ENCODE measurements around the gene SLC37A2. TPM values are rescaled to one million over a fixed set of nuclear protein-coding genes. Genes with fewer than 3 reads are reported as not detected.

SLC37A2 gene
- total RNA-seq, 4 donors from 2014 or later: 0.88 to 6.6 (median 2.6) TPM

DNA sequence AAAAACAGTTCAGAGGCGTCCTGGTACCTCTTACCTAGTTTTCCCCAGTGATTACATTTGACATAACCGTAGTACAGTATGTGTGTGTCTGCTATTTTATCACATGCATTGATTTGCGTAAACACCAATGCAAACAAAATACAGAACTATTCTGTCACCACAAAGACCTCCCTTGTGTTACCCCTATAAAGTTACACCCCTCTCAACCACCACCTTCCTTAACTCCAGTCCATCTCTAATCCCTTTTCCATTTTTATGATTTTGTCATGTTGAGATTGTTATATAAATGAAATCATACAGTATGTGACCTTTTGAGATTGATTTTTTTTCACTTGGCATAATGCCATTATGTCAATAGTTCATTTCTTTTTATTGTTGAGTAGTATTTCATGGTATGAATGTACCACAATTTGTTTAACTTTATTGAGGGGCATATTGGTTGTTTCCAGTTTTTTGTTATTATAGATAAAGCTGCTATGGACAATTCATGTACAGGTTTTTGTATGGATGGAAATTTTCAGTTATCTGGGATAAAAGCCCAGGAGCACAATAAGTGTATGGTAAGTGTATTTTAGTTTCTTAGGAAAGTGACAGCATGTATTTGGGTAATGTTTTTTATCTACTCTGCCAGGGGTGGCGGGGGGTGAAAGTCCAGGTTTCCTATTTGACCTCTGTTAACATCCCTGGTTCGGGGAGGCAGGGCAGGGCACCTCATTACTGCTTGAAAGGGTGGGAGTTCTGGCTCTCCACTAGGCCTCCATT lies 6.0 kb upstream of the SLC37A2 start:
- Histone ChIP-seq H3K4me3 (no peak overlapping the region), H3K27ac (no peak overlapping the region), H3K9me3 (no peaks in the 10 kb centered on the region), H3K4me1 (no peaks in the 10 kb centered on the region), H3K36me3 (no peaks in the 10 kb centered on the region), H3K27me3 (no peaks in the 10 kb centered on the region)
- TF ChIP-seq, protein P1, sequence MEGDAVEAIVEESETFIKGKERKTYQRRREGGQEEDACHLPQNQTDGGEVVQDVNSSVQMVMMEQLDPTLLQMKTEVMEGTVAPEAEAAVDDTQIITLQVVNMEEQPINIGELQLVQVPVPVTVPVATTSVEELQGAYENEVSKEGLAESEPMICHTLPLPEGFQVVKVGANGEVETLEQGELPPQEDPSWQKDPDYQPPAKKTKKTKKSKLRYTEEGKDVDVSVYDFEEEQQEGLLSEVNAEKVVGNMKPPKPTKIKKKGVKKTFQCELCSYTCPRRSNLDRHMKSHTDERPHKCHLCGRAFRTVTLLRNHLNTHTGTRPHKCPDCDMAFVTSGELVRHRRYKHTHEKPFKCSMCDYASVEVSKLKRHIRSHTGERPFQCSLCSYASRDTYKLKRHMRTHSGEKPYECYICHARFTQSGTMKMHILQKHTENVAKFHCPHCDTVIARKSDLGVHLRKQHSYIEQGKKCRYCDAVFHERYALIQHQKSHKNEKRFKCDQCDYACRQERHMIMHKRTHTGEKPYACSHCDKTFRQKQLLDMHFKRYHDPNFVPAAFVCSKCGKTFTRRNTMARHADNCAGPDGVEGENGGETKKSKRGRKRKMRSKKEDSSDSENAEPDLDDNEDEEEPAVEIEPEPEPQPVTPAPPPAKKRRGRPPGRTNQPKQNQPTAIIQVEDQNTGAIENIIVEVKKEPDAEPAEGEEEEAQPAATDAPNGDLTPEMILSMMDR (IDR thresholded peaks at IDR 0.05): no peak
- TF ChIP-seq POLR2A (IDR thresholded peaks at IDR 0.05): no peak
- DNase-seq: no peak

DNA sequence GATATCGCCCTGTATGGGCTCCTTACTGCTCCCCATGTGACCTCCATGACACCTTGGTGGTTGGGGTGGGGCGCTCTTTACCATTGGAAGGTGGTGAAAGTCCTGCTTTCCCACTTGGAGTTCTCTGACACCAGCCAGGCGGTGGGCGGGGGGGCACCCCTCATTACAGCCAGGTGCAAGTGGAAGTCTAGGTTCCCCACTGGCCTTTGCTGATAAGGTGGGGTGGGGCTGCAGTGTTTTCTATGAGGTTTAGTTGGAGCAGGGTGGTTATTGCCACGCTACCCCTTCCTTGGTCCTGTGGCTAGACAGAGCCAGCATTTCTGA lies 5.5 kb upstream of the SLC37A2 start:
- TF ChIP-seq, protein P1 (IDR thresholded peaks at IDR 0.05): no peak
- TF ChIP-seq POLR2A (IDR thresholded peaks at IDR 0.05): no peak
- Histone ChIP-seq H3K27me3 (no peaks in the 10 kb centered on the region), H3K36me3 (no peaks in the 10 kb centered on the region), H3K27ac (no peak overlapping the region), H3K4me1 (no peaks in the 10 kb centered on the region), H3K4me3 (no peak overlapping the region), H3K9me3 (no peaks in the 10 kb centered on the region)
- DNase-seq: no peak

DNA sequence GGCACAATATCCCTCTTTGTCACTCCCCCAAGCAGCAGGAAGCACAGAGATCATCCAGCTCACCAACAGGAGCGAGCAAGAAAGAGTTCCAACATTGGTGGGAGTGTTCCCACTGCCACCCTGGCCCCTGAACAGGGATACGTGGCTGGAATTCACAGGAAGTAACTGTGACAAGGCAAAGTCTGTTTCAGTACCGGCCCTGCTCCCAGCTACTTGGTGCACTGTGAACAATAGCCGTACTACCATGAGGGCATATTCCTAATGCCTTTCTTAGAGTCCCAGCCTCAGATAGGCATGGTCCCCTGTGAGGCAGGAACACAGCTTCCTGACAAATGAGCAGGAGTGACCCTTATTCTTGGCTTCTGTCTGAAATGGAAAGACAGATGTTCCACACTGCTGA lies 1.8 kb upstream of the SLC37A2 start:
- Histone ChIP-seq H3K4me1 (peaks cover 0 to 8% (median 5%) of the 10 kb centered on the region in 4 donors), H3K9me3 (no peaks in the 10 kb centered on the region), H3K36me3 (no peaks in the 10 kb centered on the region), H3K4me3 (no peak overlapping the region), H3K27ac (no peak overlapping the region), H3K27me3 (no peaks in the 10 kb centered on the region)
- TF ChIP-seq POLR2A (IDR thresholded peaks at IDR 0.05): no peak
- TF ChIP-seq, protein P1 (IDR thresholded peaks at IDR 0.05): no peak
- no peak for DNase-seq

- H3K4me3 ChIP-seq: peak overlapping the region; percentile 60 to 71 (median 67)
- no peak for DNase-seq
- TF ChIP-seq, protein P1 (IDR thresholded peaks at IDR 0.05): no peak
- no peak for TF ChIP-seq POLR2A (IDR thresholded peaks at IDR 0.05)
- no peaks in the 10 kb centered on the region for H3K9me3 ChIP-seq
- peaks cover 0 to 8% (median 5%) of the 10 kb centered on the region in 4 donors for H3K4me1 ChIP-seq
- no peaks in the 10 kb centered on the region for H3K36me3 ChIP-seq
- H3K27me3 ChIP-seq: no peaks in the 10 kb centered on the region
- H3K27ac ChIP-seq: peak overlapping the region in 3 of 4 donors; percentile 50 to 78 (median 74)
These were observed 731 bp upstream of the SLC37A2 start for GRCh38 chr11:125062218-125062930.

GRCh38 chr11:125063429-125064043 lies 431 bp downstream of the SLC37A2 start:
- DNase-seq: peak in 2 of 3 donors; percentile 45 to 48
- H3K27ac ChIP-seq: peak overlapping the region; percentile 50 to 78 (median 62)

More at GRCh38 chr11:125063429-125064043, 431 bp downstream of the SLC37A2 start:
- no peaks in the 10 kb centered on the region for H3K36me3 ChIP-seq
- H3K27me3 ChIP-seq: no peaks in the 10 kb centered on the region
- H3K9me3 ChIP-seq: no peaks in the 10 kb centered on the region
- H3K4me3 ChIP-seq: peak overlapping the region; percentile 60 to 71 (median 67)
- peaks cover 0 to 8% (median 5%) of the 10 kb centered on the region in 4 donors for H3K4me1 ChIP-seq
- TF ChIP-seq, protein P1 (IDR thresholded peaks at IDR 0.05): no peak
- TF ChIP-seq POLR2A (IDR thresholded peaks at IDR 0.05): no peak
